GM19238 (cell line): ENCODE measurements around the gene SORD.
"Not testable (repeated sequence)": the region's sequence is repeated elsewhere in the genome, so short reads cannot be mapped to it uniquely, and the experiment has no call there.

Source experiments
- DNase-seq: peaks from one replicate; pipeline ENCODE4 v3.0.0; 2011; ENCODE audit warnings: low spot score; ENCODE audit not compliant: insufficient read length

The SORD gene

GRCh38 chr15:45024649-45025048, 1.7 kb downstream of the SORD start:
- DNase-seq, result not testable (repeated sequence)

- DNase-seq, result not testable (repeated sequence)
Measured at GRCh38 chr15:45025627-45026026, 2.6 kb downstream of the SORD start.

GRCh38 chr15:45026651-45027190, 3.7 kb downstream of the SORD start:
- no peak for DNase-seq

GRCh38 chr15:45027220-45027619, 4.2 kb downstream of the SORD start:
- DNase-seq, result no peak

GRCh38 chr15:45030743-45031142, 7.7 kb downstream of the SORD start:
- DNase-seq, result no peak

- DNase-seq, result not testable (repeated sequence)
Measured at GRCh38 chr15:45031522-45032028, 8.6 kb downstream of the SORD start.

GRCh38 chr15:45032501-45032900, 9.5 kb downstream of the SORD start:
- DNase-seq, result not testable (repeated sequence)

GRCh38 chr15:45034087-45034486, 11.1 kb downstream of the SORD start:
- not testable (repeated sequence) for DNase-seq

- DNase-seq, result not testable (repeated sequence)
Measured at GRCh38 chr15:45034600-45035375, 11.8 kb downstream of the SORD start.

- DNase-seq, result peak; percentile 33
Measured at GRCh38 chr15:45036812-45037781, 14.1 kb downstream of the SORD start.

- no peak for DNase-seq
Measured at GRCh38 chr15:45037936-45038335, 14.9 kb downstream of the SORD start.

GRCh38 chr15:45040396-45040795, 17.4 kb downstream of the SORD start:
- DNase-seq, result not testable (repeated sequence)

GRCh38 chr15:45041538-45041937, 18.5 kb downstream of the SORD start:
- DNase-seq, result not testable (repeated sequence)

GRCh38 chr15:45042859-45043258, 19.9 kb downstream of the SORD start:
- DNase-seq, result not testable (repeated sequence)

GRCh38 chr15:45044270-45044669, 21.3 kb downstream of the SORD start:
- DNase-seq, result not testable (repeated sequence)

GRCh38 chr15:45048449-45048793, 25.4 kb downstream of the SORD start:
- not testable (repeated sequence) for DNase-seq

- no peak for DNase-seq
Measured at GRCh38 chr15:45048794-45049631, 26.0 kb downstream of the SORD start.

- DNase-seq, result no peak
Measured at GRCh38 chr15:45050587-45050986, 27.6 kb downstream of the SORD start.

- DNase-seq, result not testable (repeated sequence)
Measured at GRCh38 chr15:45052676-45053075, 29.7 kb downstream of the SORD start.
